H1 (cell line): ENCODE data around the gene CCT5.

Experiments used
- ATF2 ChIP-seq: IDR thresholded peaks from 2 replicates; pipeline ENCODE4 v1.6.1; 2012; ENCODE audit warnings: low read length, inconsistent platforms
- CBX5 ChIP-seq: fragments of 300-800, 300-1000 bp; sonication (generic); IDR thresholded peaks from 2 replicates; pipeline ENCODE4 v1.7.1; 2016; ENCODE audit warnings: antibody characterized with exemption, low read length, low read depth
- CEBPB ChIP-seq: IDR thresholded peaks from 2 replicates; pipeline ENCODE4 v1.6.1; 2012; ENCODE audit warnings: low read depth, low read length
- CREB1 ChIP-seq: IDR thresholded peaks from 2 replicates; pipeline ENCODE4 v1.6.1; 2012; ENCODE audit warnings: inconsistent platforms
- CTCF ChIP-seq, 3 experiments: IDR thresholded peaks; 1 replicate in 2 of 3; 2 replicates in 1 of 3; pipeline versions ENCODE4 v1.5.1 to v1.6.1; 2011; ENCODE audit warnings: low read length in 3 of 3, mild to moderate bottlenecking in 3 of 3, inconsistent platforms in 2 of 3, low read depth in 1 of 3, moderate library complexity in 1 of 3; ENCODE audit not compliant: insufficient read depth in 1 of 3; ENCODE audit errors: control extremely low read depth in 1 of 3
- EP300 ChIP-seq, 2 experiments: IDR thresholded peaks; 1 replicate in 1 of 2; 2 replicates in 1 of 2; pipeline ENCODE4 v1.6.1; 2011 to 2012; ENCODE audit warnings: low read depth in 2 of 2, low read length in 2 of 2, mild to moderate bottlenecking in 2 of 2, borderline replicate concordance in 1 of 2, inconsistent platforms in 1 of 2, moderate library complexity in 1 of 2
- GABPA ChIP-seq: IDR thresholded peaks from 2 replicates; pipeline ENCODE4 v1.6.1; 2011; ENCODE audit warnings: mild to moderate bottlenecking, low read length, moderate library complexity, borderline replicate concordance; ENCODE audit not compliant: insufficient read depth
- JUND ChIP-seq: IDR thresholded peaks from 2 replicates; pipeline ENCODE4 v1.6.1; 2011; ENCODE audit warnings: mild to moderate bottlenecking, improper control_type of control experiment, low read length
- KDM5A ChIP-seq: fragments of 200-600 bp; IDR thresholded peaks from 2 replicates; pipeline ENCODE4 v1.7.1; 2012; ENCODE audit warnings: mild to moderate bottlenecking, low read length, inconsistent platforms, mixed read lengths
- MAX ChIP-seq: IDR thresholded peaks from 2 replicates; pipeline ENCODE4 v1.6.1; 2012; ENCODE audit warnings: inconsistent platforms
- NRF1 ChIP-seq: IDR thresholded peaks from 2 replicates; pipeline ENCODE4 v1.6.1; 2011; ENCODE audit warnings: mild to moderate bottlenecking, low read depth, low read length, improper control_type of control experiment
- POLR2A ChIP-seq, 2 experiments: IDR thresholded peaks; 1 replicate in 1 of 2; 2 replicates in 1 of 2; pipeline ENCODE4 v1.6.1; 2011; ENCODE audit warnings: low read depth in 2 of 2, low read length in 2 of 2, mild to moderate bottlenecking in 2 of 2; ENCODE audit errors: control extremely low read depth in 1 of 2
- RBBP5 ChIP-seq: IDR thresholded peaks from 2 replicates; pipeline ENCODE4 v1.7.1; 2012; ENCODE audit warnings: low read depth, mild to moderate bottlenecking, inconsistent platforms, low read length, moderate library complexity, borderline replicate concordance
- SUZ12 ChIP-seq: fragments of 200-600 bp; sonication (generic); IDR thresholded peaks from 2 replicates; pipeline ENCODE4 v1.6.1; 2012; ENCODE audit warnings: mild to moderate bottlenecking, inconsistent platforms, low read length, moderate library complexity, mixed read lengths

- TF ChIP-seq CBX5 (no peak), POLR2A (IDR thresholded peaks at IDR 0.05; ENCODE audit: control extremely low read depth in 1 of 2, low read depth in 2 of 2, low read length in 2 of 2) (no peak), EP300 (IDR thresholded peaks at IDR 0.05; ENCODE audit: borderline replicate concordance in 1 of 2, low read depth in 2 of 2, low read length in 2 of 2) (no peak), CTCF (IDR thresholded peaks at IDR 0.05; ENCODE audit: control extremely low read depth in 1 of 3, insufficient read depth in 1 of 3, low read depth in 1 of 3, low read length in 3 of 3) (no peak), RBBP5 (no peak), SUZ12 (no peak), KDM5A (no peak), ATF2 (no peak), GABPA (no peak), NRF1 (no peak), CREB1 (no peak), MAX (no peak), CEBPB (no peak), JUND (no peak)
These were observed 31.4 kb upstream of the CCT5 start for GRCh38 chr5:10218658-10219057.
